Testis (tissue), 3 donors: ENCODE measurements around the gene SLC26A6. TPM values are rescaled to one million over a fixed set of nuclear protein-coding genes. Genes with fewer than 3 reads are reported as not detected.

Source experiments
- DNase-seq: peaks from one replicate; pipeline ENCODE4 v3.0.0-alpha.2; 2019
- H3K27ac ChIP-seq, 2 donors: fragments of 200-600 bp; sonication (generic); one replicate each; pipeline ENCODE4 v1.5.1; 2019
- H3K27me3 ChIP-seq: fragments of 200-600 bp; sonication (generic); one replicate; pipeline ENCODE4 v1.5.1; 2019
- H3K36me3 ChIP-seq: fragments of 200-600 bp; sonication (generic); one replicate; pipeline ENCODE4 v1.5.1; 2017; ENCODE audit warnings: low read depth; ENCODE audit errors: missing control alignments
- H3K4me1 ChIP-seq: fragments of 200-600 bp; sonication (generic); one replicate; pipeline ENCODE4 v1.5.1; 2019
- H3K4me3 ChIP-seq, 2 donors: fragments of 200-600 bp; sonication (generic); one replicate each; pipeline ENCODE4 v1.5.1; 2017 to 2019
- H3K9me3 ChIP-seq: fragments of 200-600 bp; sonication (generic); one replicate; pipeline ENCODE4 v1.5.1; 2017
- CTCF ChIP-seq, 3 experiments: fragments of 450-650 bp in 2 of 3; fragments of 200-600 bp in 1 of 3; sonication (generic) in 1 of 3; IDR thresholded peaks; one replicate each; pipeline ENCODE4 v1.5.1; 2016 to 2019; ENCODE audit warnings: antibody characterized with exemption in 3 of 3, mild to moderate bottlenecking in 2 of 3, moderate library complexity in 1 of 3
- POLR2A ChIP-seq: fragments of 450-650 bp; IDR thresholded peaks from one replicate; pipeline ENCODE4 v1.6.1; 2017; ENCODE audit warnings: antibody characterized with exemption, mild to moderate bottlenecking, moderate library complexity
- WGBS, 2 donors: methylation state at CpG; one replicate each; pipeline ENCODE4 v1.1.5; 2018; 5-methylcytosine and 5-hydroxymethylcytosine counted together
- intact Hi-C: fragments of 100-400 bp; cut with DNase I; formaldehyde crosslinking; loops from one replicate; pipeline ENCODE4 v1.15.1; 2023; ENCODE audit warnings: low total_unique reads
- polyA plus RNA-seq: library from polyadenylated mRNA; stranded (reverse); fragments of 350-450 nt; fragmentation: Illumina TruSeq; extraction: RNeasy Lipid Tissue Mini Kit (QIAGEN cat#74804); gene quantifications from one replicate; pipeline ENCODE4 v1.2.3, GENCODE V29; 2014; ENCODE audit warnings: low read depth, low replicate concordance; ENCODE audit not compliant: insufficient read depth
- total RNA-seq, 2 donors: library from RNA; depleted of rRNA; stranded (reverse); fragments of >200 nt; gene quantifications; one replicate each; pipeline ENCODE4 v1.2.3, GENCODE V29; 2016

Gene SLC26A6
- total and polyA plus RNA-seq, 3 donors from 2014 or later: 12.3 to 32.9 (median 24.6) TPM

- no peak overlapping the region for H3K27ac ChIP-seq
- H3K27me3 ChIP-seq: no peaks in the 10 kb centered on the region
- H3K4me3 ChIP-seq: no peak overlapping the region
- no peaks in the 10 kb centered on the region for H3K36me3 ChIP-seq
- H3K4me1 ChIP-seq: no peaks in the 10 kb centered on the region
- intact Hi-C loops: no loop called here
- WGBS, 2 donors: 86 to 92% methylated on average over 5 to 11 of the region's 11 CpGs
- TF ChIP-seq CTCF (IDR thresholded peaks at IDR 0.05) (no peak), POLR2A (no peak)
- DNase-seq: no peak
- no peaks in the 10 kb centered on the region for H3K9me3 ChIP-seq
These were observed 47.6 kb downstream of the SLC26A6 start for GRCh38 chr3:48587686-48588085.

- WGBS, 2 donors: 84 to 90% methylated on average over 7 to 8 of the region's 8 CpGs
- Histone ChIP-seq H3K36me3 (no peaks in the 10 kb centered on the region), H3K27me3 (no peaks in the 10 kb centered on the region), H3K4me3 (no peak overlapping the region), H3K27ac (no peak overlapping the region), H3K4me1 (no peaks in the 10 kb centered on the region), H3K9me3 (no peaks in the 10 kb centered on the region)
- DNase-seq: no peak
- TF ChIP-seq POLR2A (no peak), CTCF (IDR thresholded peaks at IDR 0.05) (no peak)
- intact Hi-C loops: no loop called here
These were observed 49.9 kb downstream of the SLC26A6 start for GRCh38 chr3:48585411-48585810.

GRCh38 chr3:48584836-48585235 lies 50.4 kb downstream of the SLC26A6 start:
- intact Hi-C loops: no loop called here
- H3K27me3 ChIP-seq: no peaks in the 10 kb centered on the region
- H3K9me3 ChIP-seq: no peaks in the 10 kb centered on the region
- no peak overlapping the region for H3K4me3 ChIP-seq
- H3K4me1 ChIP-seq: no peaks in the 10 kb centered on the region
- 93% methylated on average over 9 of the region's 9 CpGs; no CpG with 5 or more reads in 1 of the 2 donors for WGBS, 2 donors
- H3K36me3 ChIP-seq: no peaks in the 10 kb centered on the region
- DNase-seq: no peak
- H3K27ac ChIP-seq: no peak overlapping the region
- TF ChIP-seq POLR2A (no peak), CTCF (IDR thresholded peaks at IDR 0.05) (no peak)

DNA sequence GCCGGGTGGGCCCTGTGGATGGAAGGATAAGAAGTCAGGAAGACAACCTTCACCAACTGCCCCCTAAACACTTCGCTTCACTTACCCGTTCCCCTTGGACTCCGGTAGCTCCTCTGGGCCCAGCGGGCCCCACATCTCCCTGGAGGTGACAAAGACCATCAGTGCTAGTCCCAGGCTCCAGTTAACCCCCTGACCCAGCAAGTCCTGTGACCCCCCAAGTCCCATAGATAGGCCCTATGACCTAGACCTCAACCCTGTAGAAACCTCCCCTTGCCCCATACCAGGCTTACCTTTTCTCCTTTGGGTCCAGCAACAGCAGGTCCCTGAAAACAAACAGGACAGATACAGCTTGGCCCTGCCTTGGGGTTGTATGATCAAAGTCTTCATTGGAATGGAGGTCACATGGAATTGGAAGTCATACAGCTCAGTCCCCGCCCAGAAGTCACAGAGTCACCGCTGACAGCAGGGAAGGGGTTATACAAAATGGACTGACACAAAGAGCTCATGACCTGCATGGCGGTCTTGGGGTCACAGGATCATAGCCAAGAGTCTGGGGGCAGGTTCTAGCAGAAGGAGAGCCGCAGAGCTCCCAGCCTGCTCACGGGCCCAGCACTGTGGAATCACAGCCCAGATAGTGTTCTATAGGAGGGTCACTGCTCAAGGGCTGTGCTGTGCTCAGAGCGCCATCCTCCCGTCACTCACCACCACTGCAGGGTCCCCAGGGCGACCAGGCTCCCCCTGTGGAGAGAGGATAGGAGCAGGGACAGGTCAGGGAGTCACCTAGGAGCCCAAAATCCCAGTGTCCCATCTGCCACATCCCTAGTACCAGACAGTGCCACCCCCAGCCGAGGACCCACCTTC lies 53.4 kb downstream of the SLC26A6 start:
- no peak overlapping the region for H3K27ac ChIP-seq
- no peaks in the 10 kb centered on the region for H3K27me3 ChIP-seq
- no peak for DNase-seq
- H3K4me3 ChIP-seq: no peak overlapping the region
- no peaks in the 10 kb centered on the region for H3K9me3 ChIP-seq
- intact Hi-C loops: no loop called here
- no peaks in the 10 kb centered on the region for H3K36me3 ChIP-seq
- no peak for TF ChIP-seq CTCF (IDR thresholded peaks at IDR 0.05)
- TF ChIP-seq POLR2A: no peak
- 90 to 93% methylated on average over 13 of the region's 14 CpGs for WGBS, 2 donors
- no peaks in the 10 kb centered on the region for H3K4me1 ChIP-seq

DNA sequence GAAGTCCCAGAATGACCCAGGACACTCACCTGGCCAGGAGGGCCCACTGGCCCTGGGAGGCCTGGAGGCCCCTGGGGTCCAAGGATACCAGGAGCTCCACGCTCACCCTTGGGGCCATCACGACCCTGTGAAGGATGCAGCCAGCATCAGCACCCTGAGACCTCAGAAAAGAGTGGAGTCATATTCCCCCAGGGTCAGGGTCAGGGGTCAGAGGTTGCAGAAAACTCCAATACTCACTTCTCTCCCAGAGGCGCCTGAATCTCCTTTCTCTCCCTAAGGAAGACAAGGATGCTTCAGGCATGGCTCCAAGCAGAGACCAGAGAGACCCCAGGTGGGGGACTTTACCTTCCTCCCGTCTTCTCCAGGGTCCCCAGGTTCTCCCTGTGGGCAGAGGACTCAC lies 58.6 kb downstream of the SLC26A6 start:
- no peak for DNase-seq
- intact Hi-C loops: no loop called here
- no peaks in the 10 kb centered on the region for H3K36me3 ChIP-seq
- TF ChIP-seq POLR2A (no peak), CTCF (IDR thresholded peaks at IDR 0.05) (no peak)
- no peak overlapping the region for H3K27ac ChIP-seq
- no peaks in the 10 kb centered on the region for H3K9me3 ChIP-seq
- no peaks in the 10 kb centered on the region for H3K4me1 ChIP-seq
- 86 to 88% methylated on average over 4 of the region's 4 CpGs for WGBS, 2 donors
- H3K4me3 ChIP-seq: no peak overlapping the region
- no peaks in the 10 kb centered on the region for H3K27me3 ChIP-seq
